Posterior vena cava (tissue), 2 donors: ENCODE measurements around the gene ANK2. TPM values are rescaled to one million over a fixed set of nuclear protein-coding genes. Genes with fewer than 3 reads are reported as not detected.
A peak's percentile ranks its signal among the peaks of the same experiment; 100 is the strongest.

Source experiments
- DNase-seq: peaks from one replicate; pipeline ENCODE4 v3.0.0-alpha.2; 2020; ENCODE audit warnings: low spot score
- intact Hi-C, 2 donors: fragments of 100-400 bp; cut with DNase I; formaldehyde crosslinking; loops; one replicate each; pipeline versions ENCODE4 v1.14.1 to v1.14.2; 2022 to 2023
- total RNA-seq, 2 donors: library from RNA; stranded (reverse); fragmentation: NEBNext Ultra II Directional; extraction: Animal tissue kit (Norgen Biotek cat#: 25700); gene quantifications; one replicate each; pipeline ENCODE4 v1.2.1, GENCODE V29; 2021
- donor health status: DM: yes; HTN: yes; CAD: no.
- donor health status: DM: yes; HTN: yes; CAD: no.

The ANK2 gene
- total RNA-seq, 2 donors from 2014 or later, result 161 to 163 TPM

DNA sequence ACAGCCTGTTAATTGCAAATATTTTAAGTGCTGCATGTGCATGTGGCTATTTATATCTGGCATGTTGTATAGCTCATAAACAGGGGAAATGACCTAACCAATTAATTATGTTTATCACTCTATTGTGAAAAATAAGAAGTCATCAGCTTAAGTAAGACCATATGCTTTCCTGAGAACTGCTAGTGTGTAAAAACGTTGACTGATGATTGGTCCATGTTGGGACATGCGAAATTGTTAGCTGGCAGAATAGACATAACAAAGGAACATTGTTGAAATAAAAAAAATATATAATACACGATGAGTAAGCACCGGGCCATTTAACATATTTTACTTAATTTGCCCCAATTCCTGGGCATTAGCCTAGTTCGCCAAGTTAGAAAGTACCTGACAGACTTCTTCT, 207.5 kb downstream of the ANK2 start:
- no peak for DNase-seq
- intact Hi-C loops, result no loop called here

DNA sequence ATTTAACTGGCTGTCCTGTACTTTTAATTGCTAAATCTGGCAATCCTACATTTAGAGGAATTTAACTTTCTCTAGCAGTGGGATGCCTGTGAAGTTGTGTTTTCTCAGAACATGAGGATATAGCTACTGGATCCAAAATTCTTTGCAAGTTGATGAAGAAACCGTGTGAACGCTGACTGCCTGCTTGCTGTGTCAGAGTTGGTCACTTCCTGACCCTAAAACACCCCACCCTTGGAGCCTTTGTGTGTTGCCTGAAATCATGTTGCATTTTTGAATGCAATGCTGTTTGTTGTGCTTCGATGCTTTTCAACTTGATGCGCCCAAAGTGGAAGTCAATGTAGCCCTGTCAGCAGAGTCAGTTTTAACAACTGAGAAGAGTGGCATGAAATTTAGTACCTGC, 211.2 kb downstream of the ANK2 start:
- DNase-seq, result no peak
- intact Hi-C loops, result no loop called here

DNA sequence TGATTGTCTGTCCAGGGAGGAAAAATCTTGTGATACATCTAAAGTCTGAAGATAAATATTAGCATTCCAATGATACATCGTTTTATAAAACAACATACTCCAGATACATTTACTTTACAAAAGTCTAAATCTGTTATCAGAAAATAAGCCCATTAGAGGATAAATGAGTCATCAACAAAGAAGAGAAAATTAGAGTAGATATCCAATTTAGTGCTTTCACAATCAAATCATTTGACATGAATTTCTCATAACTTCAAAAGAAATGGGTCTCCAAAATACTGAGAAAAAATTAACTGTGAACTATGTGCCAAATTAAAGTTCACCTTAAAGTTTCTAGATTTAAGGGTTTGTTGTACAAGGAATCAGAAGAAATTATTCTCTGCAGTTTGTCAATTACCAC, 213.8 kb downstream of the ANK2 start:
- DNase-seq, result no peak
- intact Hi-C loops, result no loop called here

DNA sequence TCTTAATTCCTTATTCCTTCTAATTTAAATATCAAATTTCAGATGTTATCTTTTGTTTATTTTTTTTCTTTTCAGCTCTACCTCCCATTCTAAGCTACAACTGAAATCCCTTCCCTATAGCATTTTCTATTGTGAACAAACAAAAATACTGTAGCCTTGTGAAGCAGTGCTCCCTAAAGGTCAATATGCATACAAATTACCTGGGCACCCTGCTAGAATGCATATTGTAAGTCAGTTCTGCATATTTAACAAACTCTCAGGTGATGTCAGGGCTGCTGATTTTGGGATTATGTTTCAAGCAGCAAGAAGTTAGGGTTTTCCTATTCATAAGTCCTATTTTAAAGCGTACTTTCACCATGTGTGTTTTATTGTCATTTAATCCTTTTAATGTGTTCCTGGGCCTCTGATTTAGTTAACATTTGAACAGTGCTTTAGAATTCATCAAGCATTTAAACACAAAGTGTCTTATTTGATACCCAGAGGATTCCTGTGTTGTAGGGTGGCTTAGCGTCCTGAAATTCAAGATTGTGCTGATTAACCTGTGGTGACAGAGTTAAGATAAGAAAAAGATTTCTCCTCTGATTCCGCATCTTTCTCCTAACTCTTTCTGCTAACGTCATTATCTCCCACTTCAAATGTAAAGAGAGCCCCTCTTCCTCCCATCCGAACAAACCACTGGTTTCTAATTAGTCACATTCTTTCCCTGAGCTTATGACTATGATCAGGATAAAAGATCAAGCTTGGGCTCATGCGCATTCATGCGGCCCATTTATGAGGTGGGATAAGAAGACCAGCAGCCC, 221.3 kb downstream of the ANK2 start:
- no peak for DNase-seq
- intact Hi-C loops, result no loop called here

DNA sequence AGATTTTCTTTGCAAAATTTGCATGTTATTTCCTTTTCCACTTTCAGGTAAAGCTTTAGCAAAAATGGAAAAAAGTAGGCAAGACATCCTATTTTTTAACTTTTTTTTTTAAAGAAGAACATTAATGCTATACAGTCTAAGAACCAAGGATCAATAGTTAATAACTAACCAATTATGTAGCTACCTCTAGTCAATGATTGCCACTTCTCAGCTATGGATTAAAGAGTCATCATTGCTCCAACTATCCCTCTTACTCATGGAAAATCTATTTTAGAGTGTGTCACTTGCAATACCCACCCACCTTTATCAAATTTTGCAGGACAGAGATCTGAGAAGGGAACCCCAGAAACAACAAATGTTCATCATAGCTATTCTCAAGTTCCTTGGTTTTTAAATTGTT, 223.1 kb downstream of the ANK2 start:
- intact Hi-C loops, result no loop called here
- DNase-seq, result no peak

DNA sequence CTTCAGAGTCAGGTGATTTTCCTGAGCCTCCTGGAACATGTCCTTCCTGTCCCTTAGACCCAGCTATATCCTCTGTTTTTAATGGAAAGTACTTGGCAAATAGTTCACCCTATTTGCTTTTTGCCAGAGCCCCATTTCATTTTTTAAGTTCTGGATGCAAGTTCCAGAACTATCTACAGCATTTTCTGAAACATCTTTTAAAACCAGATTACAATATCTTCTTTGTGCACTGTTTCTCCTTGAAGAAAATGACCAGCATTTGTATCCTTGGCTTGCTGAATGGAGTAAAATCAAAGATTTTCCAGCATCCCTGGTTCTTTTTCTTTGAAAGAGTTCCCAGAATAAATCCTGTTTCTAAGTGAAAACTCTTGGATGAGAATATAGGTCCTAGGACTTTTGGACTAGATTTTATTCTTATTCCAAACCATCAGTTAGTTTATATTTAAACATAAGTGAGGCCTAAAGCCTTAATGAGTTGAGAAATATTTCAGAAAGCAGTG, 224.3 kb downstream of the ANK2 start:
- DNase-seq, result no peak
- intact Hi-C loops, result no loop called here

DNA sequence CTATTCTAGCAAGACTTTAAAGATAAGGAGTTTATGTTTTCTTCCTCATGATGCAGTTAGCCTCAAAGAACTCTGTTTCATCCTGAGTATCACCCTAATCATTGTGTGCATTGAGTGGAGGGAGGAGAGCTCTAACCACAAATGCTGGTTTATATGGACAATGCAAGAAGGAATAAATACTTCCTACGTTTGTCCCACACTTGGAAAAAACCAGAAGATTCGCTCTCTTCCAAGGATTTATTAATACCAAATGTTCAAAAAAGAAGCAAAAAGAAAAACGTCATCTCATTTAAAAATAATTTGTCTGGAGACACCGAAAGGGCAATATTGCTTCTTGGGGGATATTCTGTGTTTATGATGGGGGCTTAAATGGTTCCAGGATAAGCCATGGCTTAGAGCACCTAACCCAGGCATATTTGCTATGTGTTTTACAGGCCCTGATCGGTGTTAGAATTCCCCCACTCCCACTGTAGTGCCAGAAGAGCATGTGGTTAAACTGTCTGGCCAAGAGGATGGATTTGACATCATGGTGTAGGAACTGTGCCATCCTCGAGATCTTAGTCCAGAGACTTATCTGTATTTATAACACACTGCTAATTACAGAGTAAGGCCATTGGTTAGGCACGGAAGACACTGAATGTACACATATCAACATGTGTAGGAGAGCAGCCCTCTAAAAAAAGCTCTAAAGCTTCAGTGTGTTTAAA, 227.2 kb downstream of the ANK2 start:
- DNase-seq, result no peak
- intact Hi-C loops, result no loop called here

DNA sequence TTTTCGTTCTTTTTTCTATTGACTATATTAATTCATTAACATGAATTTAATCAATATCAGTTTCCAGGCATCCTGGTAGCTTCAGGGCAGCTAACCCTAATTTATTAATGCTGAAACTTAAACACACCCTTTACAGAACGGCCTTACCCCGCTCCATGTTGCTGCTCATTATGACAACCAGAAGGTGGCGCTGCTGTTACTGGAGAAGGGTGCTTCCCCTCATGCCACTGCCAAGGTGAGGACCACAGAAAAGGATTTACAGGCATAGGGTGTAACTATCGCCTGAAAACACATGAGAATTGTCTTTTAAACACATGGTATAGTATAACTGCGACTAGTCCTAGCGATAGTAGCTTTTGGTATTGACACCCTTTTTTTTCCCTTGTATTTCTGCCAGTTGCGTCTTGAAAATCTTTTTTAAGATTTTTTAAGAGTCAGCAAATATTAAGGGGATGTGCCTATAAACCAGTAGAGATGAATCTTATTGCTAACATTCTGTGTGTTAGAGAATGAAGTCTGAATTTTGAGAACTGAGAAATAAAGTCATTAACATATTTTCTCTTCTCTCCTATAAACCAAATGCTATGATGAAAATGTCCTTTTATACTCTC, 229.0 kb downstream of the ANK2 start:
- intact Hi-C loops, result no loop called here
- DNase-seq, result no peak

DNA sequence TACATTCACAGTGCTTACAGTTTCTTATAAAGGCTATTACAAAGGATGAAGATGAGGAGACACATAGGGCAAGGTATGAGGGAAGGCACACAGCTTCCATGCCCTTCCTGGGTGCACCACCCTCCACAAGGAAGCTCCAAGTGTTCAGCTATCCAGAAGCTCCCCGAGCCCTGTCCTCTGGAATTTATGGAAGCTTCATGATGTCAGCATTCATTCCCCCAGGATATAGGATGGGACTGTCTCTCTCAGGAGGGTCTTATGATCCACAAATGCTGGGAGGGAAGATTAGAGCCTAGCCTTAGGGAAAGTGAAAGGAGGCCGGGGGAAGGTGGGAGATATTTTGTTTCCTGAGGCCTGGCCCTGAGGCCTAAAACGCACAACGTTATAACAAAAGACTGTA, 236.0 kb downstream of the ANK2 start:
- intact Hi-C loops, result no loop called here
- no peak for DNase-seq

DNA sequence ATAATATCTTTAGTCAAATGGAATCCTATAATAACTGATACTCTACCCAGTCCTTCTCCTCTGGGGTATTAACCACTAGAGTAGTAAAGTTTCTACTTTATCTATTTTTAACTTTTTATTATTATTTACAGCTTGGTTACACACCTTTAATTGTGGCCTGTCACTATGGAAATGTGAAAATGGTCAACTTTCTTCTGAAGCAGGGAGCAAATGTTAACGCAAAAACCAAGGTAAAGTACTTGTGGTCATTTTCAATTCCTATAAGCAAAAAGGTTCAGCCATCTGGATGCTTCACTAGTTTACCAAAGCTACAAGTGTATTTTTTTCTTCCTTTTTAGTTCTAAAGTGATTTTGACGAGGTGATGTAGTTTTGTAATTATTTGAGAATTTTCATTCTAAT, 238.8 kb downstream of the ANK2 start:
- no peak for DNase-seq
- intact Hi-C loops, result no loop called here

DNA sequence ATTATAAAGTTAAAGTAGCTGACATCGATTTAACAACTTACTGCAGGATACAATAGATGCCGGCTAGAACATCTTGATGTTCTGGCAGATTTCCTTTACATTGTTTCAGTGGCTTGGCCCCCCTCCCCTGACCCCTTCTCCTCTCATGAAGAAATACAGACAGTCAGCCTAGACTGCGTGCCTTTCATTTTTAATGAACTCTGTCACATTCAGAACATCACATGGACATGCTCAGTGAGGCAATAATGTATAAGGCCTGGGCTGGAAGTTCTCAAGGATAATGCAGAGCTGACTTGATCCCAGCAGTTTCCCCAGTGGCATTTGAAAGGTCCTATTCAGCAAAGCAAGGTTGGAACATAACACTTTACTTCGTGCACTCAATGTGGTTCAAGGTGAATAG, 239.2 kb downstream of the ANK2 start:
- intact Hi-C loops, result no loop called here

DNA sequence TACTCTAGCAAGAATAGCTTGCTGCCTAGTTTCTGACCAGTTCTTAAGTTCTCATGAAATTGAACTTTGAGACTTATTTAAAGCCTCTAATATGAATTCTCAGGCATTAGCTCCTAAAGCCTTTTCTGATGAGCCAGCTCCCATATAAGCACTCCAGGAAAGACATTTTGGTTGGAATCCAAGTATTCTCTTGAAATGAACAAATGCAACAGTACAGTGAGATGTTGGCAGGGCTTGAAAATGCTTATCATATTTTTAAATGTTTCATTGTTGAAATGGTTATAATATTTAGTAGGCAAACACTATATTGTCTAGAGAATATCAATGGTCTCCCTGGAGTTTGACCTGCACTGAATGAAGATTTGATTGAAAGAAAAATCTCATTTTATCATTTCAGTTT, 240.3 kb downstream of the ANK2 start:
- DNase-seq, result no peak
- intact Hi-C loops, result no loop called here

More for the DNA sequence above, 239.2 kb downstream of the ANK2 start:
- no peak for DNase-seq

DNA sequence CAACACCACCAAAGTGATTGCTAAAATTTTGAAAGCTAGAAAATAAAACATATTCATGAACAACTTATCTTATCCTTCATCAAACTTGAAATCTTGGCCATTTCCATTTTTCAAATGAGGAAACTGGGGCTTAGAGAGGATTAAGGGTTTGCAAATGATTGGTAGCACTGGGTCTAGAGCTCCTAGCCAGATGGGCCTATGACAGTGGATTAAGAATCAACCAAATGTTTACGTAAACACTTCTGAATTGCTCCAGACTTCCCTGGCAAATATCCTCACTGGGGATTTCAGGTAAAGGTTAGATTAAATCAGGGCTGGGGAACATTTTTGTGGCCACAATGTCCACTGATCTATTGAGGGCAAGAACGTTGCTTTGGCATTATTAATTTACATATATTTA, 241.2 kb downstream of the ANK2 start:
- DNase-seq, result no peak
- intact Hi-C loops, result no loop called here

DNA sequence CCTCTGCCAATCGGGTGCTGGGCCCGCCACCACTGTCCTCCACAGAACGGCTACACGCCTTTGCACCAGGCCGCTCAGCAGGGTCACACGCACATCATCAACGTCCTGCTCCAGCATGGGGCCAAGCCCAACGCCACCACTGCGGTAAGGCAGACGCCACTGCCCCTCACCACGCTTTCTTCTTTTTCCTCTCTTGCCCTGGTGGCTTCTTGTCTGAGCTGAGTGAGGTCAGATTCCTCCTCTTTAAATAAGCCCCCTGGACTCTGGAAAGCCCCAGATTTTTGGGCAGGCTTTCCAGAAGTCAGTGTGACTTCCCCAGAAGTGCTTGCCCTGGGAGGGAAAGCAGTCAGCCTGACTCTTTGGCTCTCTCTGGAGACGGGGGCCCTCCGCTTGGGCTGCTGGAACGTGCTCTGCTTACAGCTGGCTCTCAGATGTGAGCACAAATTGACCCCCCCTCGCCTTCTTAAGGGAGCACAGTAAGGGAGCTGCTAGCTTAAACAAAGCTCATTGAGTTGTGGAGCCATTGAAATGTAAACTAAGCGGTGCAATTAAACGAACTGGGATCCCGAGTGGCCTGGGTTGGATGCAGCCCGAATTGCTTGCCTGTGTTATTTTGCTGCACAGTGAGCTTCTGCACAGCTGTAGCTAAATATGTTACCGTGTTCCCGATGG, 243.1 kb downstream of the ANK2 start:
- peak; percentile 84 for DNase-seq
- intact Hi-C loops, result no loop called here

DNA sequence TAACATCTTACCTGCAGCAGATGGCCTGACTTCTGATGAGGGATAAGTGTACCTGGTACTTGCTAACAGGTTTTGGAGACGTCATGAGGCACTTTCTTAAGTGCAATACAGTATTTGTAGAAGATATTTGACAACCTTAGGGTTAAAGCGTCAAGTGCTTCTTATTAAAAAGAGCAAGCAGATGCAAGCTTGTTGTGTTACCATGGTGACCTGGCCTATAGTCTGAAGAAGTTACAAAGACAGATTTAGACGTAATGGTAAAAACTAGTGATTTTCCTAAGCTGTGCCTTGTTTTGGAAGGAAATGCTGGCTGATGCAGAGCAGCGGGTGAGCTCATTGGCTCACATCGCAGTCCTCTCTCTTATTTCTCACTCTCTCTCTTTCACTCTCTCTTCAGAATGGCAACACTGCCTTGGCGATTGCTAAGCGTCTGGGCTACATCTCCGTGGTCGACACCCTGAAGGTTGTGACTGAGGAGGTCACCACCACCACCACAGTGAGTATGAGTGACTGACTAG, 243.6 kb downstream of the ANK2 start:
- intact Hi-C loops, result no loop called here
- DNase-seq, result peak; percentile 81

DNA sequence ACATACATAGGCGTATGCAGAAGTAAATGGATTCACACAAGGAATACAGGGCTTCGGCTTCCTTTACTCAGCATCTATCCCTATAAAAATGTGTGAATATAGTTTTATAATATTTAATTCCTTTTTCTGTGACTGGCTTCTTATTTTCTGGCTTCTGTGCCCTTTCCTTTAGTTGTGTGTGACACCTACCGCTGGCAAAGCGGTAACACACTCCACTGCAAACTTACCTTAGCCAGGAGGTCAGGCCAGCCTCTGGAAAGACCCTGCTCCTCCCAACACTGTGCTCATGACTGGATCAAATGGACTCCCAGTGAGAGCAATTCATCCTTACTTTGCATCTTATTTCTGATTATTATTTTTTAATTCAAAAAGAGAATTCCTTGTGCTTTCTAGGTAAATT, 244.2 kb downstream of the ANK2 start:
- no peak for DNase-seq
- intact Hi-C loops, result no loop called here

DNA sequence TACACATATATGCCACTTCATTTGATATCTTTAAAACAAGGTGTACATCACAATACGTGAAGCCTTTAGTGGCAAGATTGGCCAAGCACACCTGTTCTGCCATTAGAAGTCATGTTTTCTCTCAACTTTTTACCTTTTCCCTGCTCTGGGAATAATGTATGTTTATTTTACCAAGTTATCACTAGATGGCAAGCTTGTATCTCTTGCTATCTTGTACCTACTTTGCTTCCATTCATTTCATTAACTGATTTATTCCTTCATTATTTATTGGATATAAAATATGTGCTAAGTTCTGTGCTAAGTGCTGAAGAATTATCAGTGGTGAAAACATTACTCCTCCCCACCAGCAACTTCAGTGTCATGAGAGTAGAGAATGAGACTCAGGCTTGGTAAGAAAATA, 245.5 kb downstream of the ANK2 start:
- intact Hi-C loops, result no loop called here
- no peak for DNase-seq

DNA sequence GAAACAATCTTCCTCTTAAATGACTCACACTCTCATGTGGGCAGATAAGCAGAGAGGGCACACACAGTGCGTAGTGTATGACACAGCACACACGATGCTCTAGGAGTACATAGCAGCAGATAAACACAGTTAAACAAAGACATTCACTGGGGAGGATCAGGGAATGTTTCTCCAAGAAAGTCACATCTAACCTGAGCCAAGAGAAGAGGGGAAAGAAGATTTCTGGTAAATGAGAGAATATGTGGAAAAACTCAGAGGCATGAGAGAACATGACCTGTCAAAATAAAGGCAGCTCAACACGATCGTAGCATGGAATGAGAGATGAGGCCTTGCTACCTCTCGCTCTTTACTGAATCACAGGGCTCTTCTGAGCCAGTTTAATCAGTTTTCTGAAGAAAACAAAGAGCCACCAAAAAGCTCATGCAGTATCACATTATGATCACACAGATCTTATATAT, 251.0 kb downstream of the ANK2 start:
- intact Hi-C loops, result no loop called here
- no peak for DNase-seq

DNA sequence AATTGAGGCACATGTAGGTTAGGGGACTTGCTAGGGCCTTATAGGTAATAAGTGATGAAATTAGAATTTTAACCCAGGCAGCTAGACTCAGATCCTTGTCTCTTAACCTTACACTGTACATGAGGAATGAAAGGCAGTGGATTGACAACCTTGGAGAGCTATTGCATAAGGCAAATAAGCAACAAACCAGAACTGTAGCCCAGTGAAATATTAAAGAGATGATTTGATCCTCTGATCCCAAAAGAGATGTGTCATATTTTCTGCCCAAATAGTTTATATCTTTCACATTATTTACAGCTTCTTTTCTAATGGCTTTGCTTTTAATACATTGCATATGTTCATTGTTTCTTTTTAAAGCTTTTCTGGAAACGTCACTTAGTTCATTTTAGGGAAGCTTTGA, 252.6 kb downstream of the ANK2 start:
- no peak for DNase-seq
- intact Hi-C loops, result no loop called here

DNA sequence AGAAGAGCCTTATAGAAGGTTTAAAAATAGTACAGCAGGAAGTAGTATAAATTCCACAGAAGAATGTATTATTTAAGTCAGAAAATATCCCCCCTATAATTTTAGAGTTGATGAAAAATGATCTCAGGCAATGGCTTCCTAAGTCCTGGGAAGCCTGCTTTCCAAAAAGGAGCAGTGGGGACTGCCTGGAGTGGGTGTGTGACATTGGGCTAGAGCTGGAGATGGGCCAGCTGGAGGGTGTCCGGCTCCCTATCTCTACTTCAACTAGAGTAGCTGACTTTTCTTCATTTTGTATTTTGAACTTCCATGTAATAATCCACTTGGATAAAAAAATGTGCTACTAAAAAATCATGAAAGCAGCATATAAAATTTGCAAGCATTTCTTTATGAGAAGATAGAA, 253.9 kb downstream of the ANK2 start:
- intact Hi-C loops, result no loop called here
- DNase-seq, result no peak
